SK-N-SH treated with all-trans-retinoic acid at 6 μM for 48 hours (cell line): ENCODE measurements around the gene LSM7.

Experiments used
- ATAC-seq: fragments of 200-7000 bp; cut with Tn5 transposase; 3 replicates; pipeline ENCODE4 v1.9.1; 2020; ENCODE audit warnings: mild to moderate bottlenecking, moderate library complexity
- ARNTL ChIP-seq: fragments of 450-650 bp; formaldehyde crosslinking; IDR thresholded peaks from 2 replicates; pipeline ENCODE4 v1.5.0; 2020; ENCODE audit warnings: low read depth, mild to moderate bottlenecking, moderate library complexity, borderline replicate concordance
- BACH2 ChIP-seq: fragments of 250-450 bp; sonication (Bioruptor Pico); IDR thresholded peaks from 2 replicates; pipeline ENCODE4 v1.9.0; 2021; ENCODE audit warnings: mild to moderate bottlenecking, borderline replicate concordance
- CREB5 ChIP-seq: fragments of 250-450 bp; sonication (Bioruptor Pico); IDR thresholded peaks from 2 replicates; pipeline ENCODE4 v1.5.1; 2020; ENCODE audit warnings: low read depth, mild to moderate bottlenecking, moderate library complexity
- CSRNP3 ChIP-seq: fragments of 250-450 bp; sonication (Bioruptor Pico); IDR thresholded peaks from 2 replicates; pipeline ENCODE4 v1.5.1; 2021; ENCODE audit warnings: mild to moderate bottlenecking, moderate library complexity
- ESRRG ChIP-seq: fragments of 250-450 bp; sonication (Bioruptor Pico); IDR thresholded peaks from 2 replicates; pipeline ENCODE4 v1.6.1; 2021; ENCODE audit warnings: mild to moderate bottlenecking
- GLIS3 ChIP-seq: fragments of 250-450 bp; sonication (Bioruptor Pico); IDR thresholded peaks from 2 replicates; pipeline ENCODE4 v1.5.0; 2020; ENCODE audit warnings: mild to moderate bottlenecking, moderate library complexity
- ISL1 ChIP-seq: fragments of 250-450 bp; sonication (Bioruptor Pico); IDR thresholded peaks from 2 replicates; pipeline ENCODE4 v2.1.2; 2022; ENCODE audit warnings: mild to moderate bottlenecking, moderate library complexity
- OSR1 ChIP-seq: fragments of 250-450 bp; sonication (Bioruptor Pico); IDR thresholded peaks from 2 replicates; pipeline ENCODE4 v1.8.0; 2022; ENCODE audit warnings: moderate library complexity, mild to moderate bottlenecking, inconsistent platforms
- POU6F1 ChIP-seq: fragments of 250-450 bp; sonication (Bioruptor Pico); IDR thresholded peaks from 2 replicates; pipeline ENCODE4 v1.8.0; 2021; ENCODE audit warnings: low read depth, mild to moderate bottlenecking, moderate library complexity, borderline replicate concordance
- PPARA ChIP-seq: fragments of 250-450 bp; sonication (Bioruptor Pico); IDR thresholded peaks from 2 replicates; pipeline ENCODE4 v1.5.0; 2020; ENCODE audit warnings: mild to moderate bottlenecking, borderline replicate concordance
- RARB ChIP-seq: fragments of 250-450 bp; sonication (Bioruptor Pico); IDR thresholded peaks from 2 replicates; pipeline ENCODE4 v1.8.0; 2021; ENCODE audit warnings: mild to moderate bottlenecking, moderate library complexity
- SNAI2 ChIP-seq: fragments of 250-450 bp; sonication (Bioruptor Pico); IDR thresholded peaks from 2 replicates; pipeline ENCODE4 v1.5.0; 2020; ENCODE audit warnings: mild to moderate bottlenecking, moderate library complexity
- TCF4 ChIP-seq: fragments of 250-450 bp; sonication (Bioruptor Pico); IDR thresholded peaks from 2 replicates; pipeline ENCODE4 v1.8.0; 2021; ENCODE audit warnings: mild to moderate bottlenecking, moderate library complexity, borderline replicate concordance
- TOX ChIP-seq: fragments of 250-450 bp; sonication (Bioruptor Pico); IDR thresholded peaks from 2 replicates; pipeline ENCODE4 v1.8.0; 2021; ENCODE audit warnings: mild to moderate bottlenecking, moderate library complexity, borderline replicate concordance
- TSHZ2 ChIP-seq: fragments of 250-450 bp; sonication (Bioruptor Pico); IDR thresholded peaks from 2 replicates; pipeline ENCODE4 v1.5.0; 2020; ENCODE audit warnings: mild to moderate bottlenecking, moderate library complexity
- ZC3H10 ChIP-seq: fragments of 250-450 bp; sonication (Bioruptor Pico); IDR thresholded peaks from 2 replicates; pipeline ENCODE4 v1.5.1; 2021; ENCODE audit warnings: mild to moderate bottlenecking, moderate library complexity
- ZFP3 ChIP-seq: fragments of 250-450 bp; sonication (Bioruptor Pico); IDR thresholded peaks from 2 replicates; pipeline ENCODE4 v1.5.0; 2020; ENCODE audit warnings: mild to moderate bottlenecking, moderate library complexity
- ZNF565 ChIP-seq: fragments of 450-650 bp; formaldehyde crosslinking; conservative IDR thresholded peaks from 2 replicates; pipeline ENCODE4 v1.5.0; 2020; ENCODE audit warnings: low read depth, mild to moderate bottlenecking, moderate library complexity
- ZNF70 ChIP-seq: fragments of 450-650 bp; formaldehyde crosslinking; IDR thresholded peaks from 2 replicates; pipeline ENCODE4 v1.5.0; 2020; ENCODE audit warnings: mild to moderate bottlenecking, moderate library complexity
- ZNF8 ChIP-seq: fragments of 450-650 bp; formaldehyde crosslinking; IDR thresholded peaks from 2 replicates; pipeline ENCODE4 v1.5.0; 2020; ENCODE audit warnings: mild to moderate bottlenecking, moderate library complexity

LSM7 gene

GRCh38 chr19:2319551-2319950 lies 8.8 kb downstream of the LSM7 start:
- ATAC-seq = no peak
- TF ChIP-seq TOX (CRISPR knock-in tag) (no peak), BACH2 (no peak), TCF4 (CRISPR knock-in tag) (no peak), ZNF70 (CRISPR knock-in tag) (no peak), ESRRG (CRISPR knock-in tag) (no peak), SNAI2 (CRISPR knock-in tag) (no peak), ZFP3 (CRISPR knock-in tag) (no peak), CSRNP3 (no peak), ZNF8 (CRISPR knock-in tag) (no peak), OSR1 (CRISPR knock-in tag) (no peak), POU6F1 (CRISPR knock-in tag) (no peak), GLIS3 (CRISPR knock-in tag) (no peak)
- TF ChIP-seq, all 23 proteins: peak for 0

GRCh38 chr19:2318923-2319322 lies 9.5 kb downstream of the LSM7 start:
- no peak for TF ChIP-seq ZFP3 (CRISPR knock-in tag)
- TF ChIP-seq PPARA (CRISPR knock-in tag) = no peak
- TF ChIP-seq ZNF565 (CRISPR knock-in tag) = no peak
- no peak for TF ChIP-seq SNAI2 (CRISPR knock-in tag)
- no peak for TF ChIP-seq TOX (CRISPR knock-in tag)
- TF ChIP-seq CREB5 = no peak
- no peak for TF ChIP-seq GLIS3 (CRISPR knock-in tag)
- no peak for TF ChIP-seq ARNTL
- no peak for ATAC-seq

GRCh38 chr19:2317756-2318155 lies 10.6 kb downstream of the LSM7 start:
- ATAC-seq = no peak
- TF ChIP-seq ZNF70 (CRISPR knock-in tag) (no peak), OSR1 (CRISPR knock-in tag) (no peak), TCF4 (CRISPR knock-in tag) (no peak), ZFP3 (CRISPR knock-in tag) (no peak), ZNF8 (CRISPR knock-in tag) (no peak), ARNTL (no peak), ESRRG (CRISPR knock-in tag) (no peak), ISL1 (CRISPR knock-in tag) (no peak), RARB (no peak), BACH2 (no peak), ZC3H10 (CRISPR knock-in tag) (no peak), PPARA (CRISPR knock-in tag) (no peak), TSHZ2 (CRISPR knock-in tag) (no peak), SNAI2 (CRISPR knock-in tag) (no peak), GLIS3 (CRISPR knock-in tag) (no peak)
- TF ChIP-seq, all 23 proteins: peak for 0

GRCh38 chr19:2317300-2317699 lies 11.1 kb downstream of the LSM7 start:
- no peak for TF ChIP-seq RARB
- no peak for TF ChIP-seq TOX (CRISPR knock-in tag)
- no peak for TF ChIP-seq GLIS3 (CRISPR knock-in tag)
- TF ChIP-seq ARNTL = no peak
- no peak for TF ChIP-seq BACH2
- no peak for TF ChIP-seq ESRRG (CRISPR knock-in tag)
- TF ChIP-seq ZNF8 (CRISPR knock-in tag) = no peak
- no peak for TF ChIP-seq SNAI2 (CRISPR knock-in tag)
- no peak for TF ChIP-seq ZNF70 (CRISPR knock-in tag)
- no peak for TF ChIP-seq TCF4 (CRISPR knock-in tag)
- TF ChIP-seq ZFP3 (CRISPR knock-in tag) = no peak
- TF ChIP-seq CREB5 = no peak
- no peak for TF ChIP-seq POU6F1 (CRISPR knock-in tag)
- no peak for TF ChIP-seq ZC3H10 (CRISPR knock-in tag)
- TF ChIP-seq TSHZ2 (CRISPR knock-in tag) = no peak
- TF ChIP-seq, all 23 proteins: peak for 0
- ATAC-seq = no peak
